Cardiac atrium fibroblast (primary cell): ENCODE measurements around the gene ZNF716. TPM values are rescaled to one million over a fixed set of nuclear protein-coding genes. Genes with fewer than 3 reads are reported as not detected.

Source experiments
- total RNA-seq: library from RNA; depleted of rRNA; stranded (reverse); fragments of >200 nt; gene quantifications from 2 replicates; pipeline ENCODE4 v1.2.3, GENCODE V29; 2015

Gene ZNF716
- not detected in 2 replicates for total RNA-seq

DNA sequence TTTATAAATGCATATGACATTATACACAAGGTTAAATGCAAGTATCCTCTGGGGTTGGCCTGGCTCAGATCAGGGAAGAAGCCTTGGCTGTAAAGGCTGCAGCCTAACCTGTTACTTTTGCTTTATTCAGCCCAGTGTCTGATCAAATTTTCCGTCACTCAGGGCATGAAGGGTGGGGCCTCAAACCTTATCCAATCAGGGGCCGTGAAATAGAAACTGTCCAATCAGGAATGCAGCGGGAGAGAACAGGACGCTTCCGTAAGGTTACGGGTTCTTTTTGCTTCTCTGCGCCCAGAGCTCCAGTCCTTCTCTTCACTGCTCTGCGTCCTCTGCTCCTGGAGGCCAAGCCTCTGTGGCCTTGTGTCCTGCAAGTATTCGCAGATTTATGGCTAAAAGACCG is at the start of gene ZNF716:
TSS of gene ZNF716 (plus strand) at position 274 of the 400 bp plus-strand sequence. CDS start at position 386, 112 bp downstream.

